HG03575 (cell line): ENCODE data around the gene TGM2.

ENCODE experiments used
- ATAC-seq: cut with Tn5 transposase; IDR thresholded peaks from one replicate; pipeline ENCODE4 v1.9.1; 2021; ENCODE audit not compliant: unreplicated experiment, insufficient number of reproducible peaks, low FRiP score; ENCODE audit errors: extremely low read depth

Gene TGM2

GRCh38 chr20:38166703-38167233 is 1.7 kb upstream of the TGM2 start:
- ATAC-seq = no peak

GRCh38 chr20:38165966-38166702 is 1.1 kb upstream of the TGM2 start:
- no peak for ATAC-seq

DNA sequence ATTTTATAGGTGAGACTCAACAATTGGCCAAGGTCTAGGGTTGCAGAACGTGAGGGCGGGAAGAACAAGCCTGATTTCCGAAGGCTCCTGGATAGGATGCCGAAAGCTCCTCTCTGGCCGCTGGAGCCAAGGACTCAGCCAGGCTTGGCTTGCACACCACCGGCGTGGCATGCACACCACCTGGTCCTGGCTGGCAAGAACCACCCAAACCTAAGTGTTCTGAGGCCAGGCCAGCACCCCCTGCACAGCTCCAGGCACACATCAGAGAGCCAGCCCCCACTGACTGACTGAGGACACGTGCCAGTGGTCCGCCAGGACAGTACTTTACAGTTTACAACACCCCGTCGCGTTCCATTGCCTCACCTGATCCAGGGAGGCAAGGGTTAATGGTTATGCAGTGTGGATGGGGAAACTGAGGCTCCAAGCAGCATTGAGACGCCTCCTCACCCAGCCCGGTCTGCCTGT is 414 bp downstream of the TGM2 start:
- ATAC-seq = no peak

GRCh38 chr20:38164069-38164468 is 1.0 kb downstream of the TGM2 start:
- no peak for ATAC-seq

GRCh38 chr20:38162878-38163875 is 1.9 kb downstream of the TGM2 start:
- no peak for ATAC-seq

DNA sequence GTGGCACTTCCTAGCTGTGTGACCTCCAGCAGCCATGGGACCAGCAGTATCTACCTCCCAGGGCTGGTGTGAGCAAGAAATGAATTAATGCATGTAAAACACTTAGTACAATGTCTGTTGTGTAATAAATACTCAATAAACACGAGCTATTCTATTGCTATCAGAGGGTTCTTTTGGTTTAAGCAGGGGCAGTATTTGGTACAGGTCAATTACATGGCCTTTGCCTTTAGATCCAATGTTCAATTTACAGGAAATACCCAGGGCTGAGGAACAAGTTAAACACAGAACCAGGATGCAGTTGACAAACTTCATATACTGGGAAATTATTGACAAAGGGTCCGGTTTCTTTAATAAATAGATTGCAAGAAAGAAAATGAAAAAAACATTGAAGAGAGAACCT is 2.9 kb downstream of the TGM2 start:
- no peak for ATAC-seq

GRCh38 chr20:38161412-38161774 is 3.7 kb downstream of the TGM2 start:
- no peak for ATAC-seq

- ATAC-seq = no peak
These were observed 4.9 kb downstream of the TGM2 start for GRCh38 chr20:38159957-38160756.

- no peak for ATAC-seq
These were observed 5.5 kb downstream of the TGM2 start for GRCh38 chr20:38159566-38159956.

GRCh38 chr20:38158701-38159351 is 6.2 kb downstream of the TGM2 start:
- no peak for ATAC-seq

GRCh38 chr20:38157635-38158495 is 7.2 kb downstream of the TGM2 start:
- no peak for ATAC-seq

DNA sequence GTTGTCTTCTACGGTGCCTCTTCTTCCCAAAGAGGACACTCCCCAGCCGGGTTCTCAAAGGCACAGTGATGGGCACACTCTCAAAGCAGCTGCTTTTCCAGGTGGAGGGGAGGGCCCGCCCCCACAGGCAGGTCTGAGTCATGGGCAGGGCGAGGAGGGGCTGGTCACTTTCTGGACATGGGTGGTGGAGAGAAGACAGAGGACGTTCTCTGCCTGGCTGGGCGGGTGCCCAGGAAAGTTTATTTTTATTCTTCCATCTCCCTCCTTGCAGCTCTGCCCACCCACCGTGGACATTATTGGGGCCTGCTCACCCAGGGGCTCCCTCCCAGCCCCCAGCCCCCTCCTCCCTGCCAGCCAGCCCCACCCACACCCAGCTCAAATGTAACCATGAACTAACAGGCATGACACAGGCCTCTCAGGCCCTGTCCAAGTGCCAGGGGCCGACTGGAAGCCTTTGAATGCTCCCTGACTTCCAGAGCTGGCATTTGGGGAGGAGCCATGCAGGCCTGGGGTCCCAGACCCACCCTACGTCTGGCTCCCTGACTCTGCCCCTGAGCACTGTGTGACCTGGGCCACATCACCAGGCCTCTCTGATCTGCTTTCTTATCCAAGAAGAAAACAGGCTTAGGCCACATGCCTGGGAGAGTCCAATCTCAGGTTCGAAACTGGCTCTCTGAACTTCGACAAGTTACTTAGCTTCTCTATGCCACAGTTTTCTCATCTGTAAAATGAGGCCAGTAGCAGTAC is 8.0 kb downstream of the TGM2 start:
- ATAC-seq = no peak

DNA sequence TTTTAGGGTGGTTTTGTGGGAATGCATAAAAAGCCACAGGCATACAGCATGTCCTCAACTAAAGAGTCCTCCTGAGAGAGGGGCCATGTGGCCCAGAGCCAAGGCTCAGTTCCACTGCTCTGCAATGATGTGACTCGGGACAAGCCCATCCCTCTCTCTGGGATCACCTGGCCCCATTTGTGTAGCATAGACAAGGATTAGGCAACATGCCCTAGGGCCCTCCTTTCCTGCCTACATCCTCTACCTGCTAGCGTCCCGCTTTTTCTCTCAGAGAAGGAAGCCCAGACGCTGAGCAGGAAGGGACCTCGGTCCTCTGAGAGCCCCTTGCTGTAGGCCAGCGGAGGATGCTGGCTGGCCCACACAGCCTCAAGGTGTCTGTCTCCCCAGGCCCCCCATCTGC is 8.8 kb downstream of the TGM2 start:
- no peak for ATAC-seq

- no peak for ATAC-seq
These were observed 9.3 kb downstream of the TGM2 start for GRCh38 chr20:38155811-38156210.

- ATAC-seq = no peak
These were observed 11.7 kb downstream of the TGM2 start for GRCh38 chr20:38153401-38153800.

DNA sequence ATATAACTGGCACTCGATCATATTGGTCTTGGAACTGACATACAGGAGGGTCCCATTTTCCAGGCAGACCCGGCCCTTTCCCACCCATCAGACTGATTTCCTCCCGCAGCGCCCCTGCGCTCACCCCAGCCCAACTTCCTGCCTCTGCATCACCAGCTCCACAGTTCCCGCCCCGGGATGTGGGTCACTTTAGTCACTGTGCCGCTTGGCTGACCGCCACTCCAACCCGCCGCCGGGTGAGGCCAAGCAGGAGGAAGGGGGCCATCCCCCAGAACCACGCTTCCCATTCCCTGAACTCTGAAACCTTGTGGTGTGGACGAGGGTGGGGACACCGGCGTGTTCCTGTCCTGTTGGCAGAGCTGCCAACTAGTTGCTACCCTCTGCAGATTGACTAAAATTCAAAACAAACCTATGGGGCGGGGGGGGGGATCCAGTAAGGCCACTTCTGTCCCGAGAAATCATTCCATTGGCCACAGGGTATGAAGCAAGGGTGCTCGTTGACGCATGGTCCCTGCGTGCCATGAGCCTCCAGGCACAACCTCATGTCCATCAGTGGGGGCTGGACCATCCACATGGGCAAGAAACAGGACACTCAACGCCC is 12.3 kb downstream of the TGM2 start:
- ATAC-seq = no peak

GRCh38 chr20:38152175-38152620 is 12.9 kb downstream of the TGM2 start:
- ATAC-seq = no peak
